Calu3 (cell line): ENCODE results near the gene PPFIBP1. TPM values are rescaled to one million over a fixed set of nuclear protein-coding genes. Genes with fewer than 3 reads are reported as not detected.
"Not testable (repeated sequence)": the region's sequence is repeated elsewhere in the genome, so short reads cannot be mapped to it uniquely, and the experiment has no call there.

Experiments used
- BruUV-seq: library from RNA; stranded (reverse); fragments of 400-500 nt; replicated peaks from 2 replicates; lab custom pipeline; 2021; lab: Mats Ljungman, UMichigan
- CTCF ChIA-PET: fragments of 300-600 bp; sonication (Branson Sonifier 250); formaldehyde crosslinking; loops from one replicate; lab custom pipeline; 2022; ENCODE audit warnings: antibody characterized with exemption; lab: Charles Lee
- DNase-seq: peaks from one replicate; pipeline ENCODE4 v3.0.0; 2022
- H3K27ac Mint-ChIP-seq: one replicate; pipeline ENCODE4 v1.8.0; 2022; ENCODE audit warnings: mixed read lengths; ENCODE audit not compliant: unreplicated experiment
- H3K27me3 Mint-ChIP-seq: one replicate; pipeline ENCODE4 v1.8.0; 2022; ENCODE audit warnings: mixed read lengths; ENCODE audit not compliant: unreplicated experiment
- H3K36me3 Mint-ChIP-seq: one replicate; pipeline ENCODE4 v1.8.0; 2022; ENCODE audit warnings: mild to moderate bottlenecking, moderate library complexity, mixed read lengths; ENCODE audit not compliant: insufficient read depth, unreplicated experiment
- H3K4me1 Mint-ChIP-seq: one replicate; pipeline ENCODE4 v1.8.0; 2022; ENCODE audit warnings: mild to moderate bottlenecking, low read depth, mixed read lengths; ENCODE audit not compliant: unreplicated experiment
- H3K4me3 Mint-ChIP-seq: one replicate; pipeline ENCODE4 v1.8.0; 2022; ENCODE audit warnings: mild to moderate bottlenecking, low read depth, moderate library complexity, mixed read lengths; ENCODE audit not compliant: unreplicated experiment
- H3K9me3 Mint-ChIP-seq: one replicate; pipeline ENCODE4 v1.8.0; 2022; ENCODE audit warnings: low read depth, mixed read lengths; ENCODE audit not compliant: unreplicated experiment
- intact Hi-C: fragments of 100-400 bp; cut with micrococcal nuclease; formaldehyde crosslinking; loops from one replicate; pipeline ENCODE4 v1.10.0; 2022; ENCODE audit not compliant: unreplicated experiment
- total RNA-seq: library from RNA; stranded (reverse); gene quantifications from 2 replicates; pipeline ENCODE4 v1.2.3, GENCODE V29; 2022
- TF ChIP-seq, protein P1 (sequence below): fragments of 200-600 bp; IDR thresholded peaks from one replicate; pipeline ENCODE4 v1.8.0; 2022; ENCODE audit warnings: antibody characterized with exemption; ENCODE audit not compliant: unreplicated experiment

The PPFIBP1 gene
- total RNA-seq, 1 experiment from 2014 or later: 58.7 TPM

- no peak overlapping the region for H3K4me3 Mint-ChIP-seq
- CTCF ChIA-PET: no interaction called here
These were observed 54.8 kb downstream of the PPFIBP1 start for GRCh38 chr12:27578689-27579372.

GRCh38 chr12:27580561-27581330 is 56.7 kb downstream of the PPFIBP1 start:
- no peak for DNase-seq
- intact Hi-C loops: no loop called here
- TF ChIP-seq, protein P1, sequence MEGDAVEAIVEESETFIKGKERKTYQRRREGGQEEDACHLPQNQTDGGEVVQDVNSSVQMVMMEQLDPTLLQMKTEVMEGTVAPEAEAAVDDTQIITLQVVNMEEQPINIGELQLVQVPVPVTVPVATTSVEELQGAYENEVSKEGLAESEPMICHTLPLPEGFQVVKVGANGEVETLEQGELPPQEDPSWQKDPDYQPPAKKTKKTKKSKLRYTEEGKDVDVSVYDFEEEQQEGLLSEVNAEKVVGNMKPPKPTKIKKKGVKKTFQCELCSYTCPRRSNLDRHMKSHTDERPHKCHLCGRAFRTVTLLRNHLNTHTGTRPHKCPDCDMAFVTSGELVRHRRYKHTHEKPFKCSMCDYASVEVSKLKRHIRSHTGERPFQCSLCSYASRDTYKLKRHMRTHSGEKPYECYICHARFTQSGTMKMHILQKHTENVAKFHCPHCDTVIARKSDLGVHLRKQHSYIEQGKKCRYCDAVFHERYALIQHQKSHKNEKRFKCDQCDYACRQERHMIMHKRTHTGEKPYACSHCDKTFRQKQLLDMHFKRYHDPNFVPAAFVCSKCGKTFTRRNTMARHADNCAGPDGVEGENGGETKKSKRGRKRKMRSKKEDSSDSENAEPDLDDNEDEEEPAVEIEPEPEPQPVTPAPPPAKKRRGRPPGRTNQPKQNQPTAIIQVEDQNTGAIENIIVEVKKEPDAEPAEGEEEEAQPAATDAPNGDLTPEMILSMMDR: no peak
- no TSS peak for BruUV-seq
- H3K36me3 Mint-ChIP-seq: no peaks in the 10 kb centered on the region
- CTCF ChIA-PET: no interaction called here
- no peak overlapping the region for H3K27ac Mint-ChIP-seq
- no peaks in the 10 kb centered on the region for H3K9me3 Mint-ChIP-seq
- H3K4me1 Mint-ChIP-seq: peaks cover 36% of the 10 kb centered on the region
- no peaks in the 10 kb centered on the region for H3K27me3 Mint-ChIP-seq
- H3K4me3 Mint-ChIP-seq: no peak overlapping the region

More at GRCh38 chr12:27578689-27579372, 54.8 kb downstream of the PPFIBP1 start:
- TF ChIP-seq, protein P1: no peak
- Mint-ChIP-seq H3K27ac (no peak overlapping the region), H3K36me3 (no peaks in the 10 kb centered on the region), H3K27me3 (no peaks in the 10 kb centered on the region), H3K4me1 (peaks cover 32% of the 10 kb centered on the region), H3K9me3 (no peaks in the 10 kb centered on the region)
- BruUV-seq: no TSS peak
- intact Hi-C loops: no loop called here
- no peak for DNase-seq

DNA sequence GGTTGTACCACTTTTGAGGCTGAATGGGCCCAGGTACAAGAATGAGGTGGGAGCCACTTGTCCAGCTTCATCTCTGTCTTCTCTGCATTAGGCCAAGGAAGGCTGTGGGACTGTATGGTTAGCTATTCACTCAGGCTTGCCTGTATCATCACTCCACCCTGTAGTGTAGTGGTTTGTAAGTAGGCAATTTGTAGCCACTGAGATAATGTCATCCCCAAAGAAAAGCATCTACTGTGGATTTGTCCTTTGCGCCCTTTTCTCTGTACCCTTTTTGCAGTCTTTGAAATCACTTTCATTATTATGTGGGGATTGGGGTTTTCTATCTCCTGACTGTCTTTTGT is 57.3 kb downstream of the PPFIBP1 start:
- BruUV-seq, H3K4me3 Mint-ChIP-seq, CTCF ChIA-PET, H3K27ac Mint-ChIP-seq, DNase-seq, H3K36me3 Mint-ChIP-seq, H3K27me3 Mint-ChIP-seq, intact Hi-C loops, H3K9me3 Mint-ChIP-seq: not testable (repeated sequence)
- H3K4me1 Mint-ChIP-seq: peaks cover 30% of the 10 kb centered on the region

DNA sequence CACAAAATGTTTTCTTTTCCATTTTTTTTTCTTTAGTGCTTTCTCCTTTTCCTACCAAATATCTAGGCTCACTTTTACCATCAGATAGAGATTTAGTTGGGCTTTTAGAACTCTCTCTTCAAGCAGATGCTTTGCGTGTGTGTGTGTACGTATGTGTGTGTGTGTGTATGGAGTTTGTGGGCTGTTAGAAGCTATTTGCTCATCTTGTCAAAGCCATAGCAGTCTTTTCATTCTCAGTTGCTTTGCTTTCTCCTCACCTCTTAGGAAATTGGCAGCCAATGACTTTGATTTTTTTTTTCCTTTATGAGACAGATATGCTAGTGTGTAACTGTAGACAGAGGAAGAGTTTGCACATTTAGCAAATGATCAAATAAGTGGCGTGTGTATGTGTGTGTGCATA is 57.8 kb downstream of the PPFIBP1 start:
- H3K4me1 Mint-ChIP-seq: peaks cover 27% of the 10 kb centered on the region
- H3K27ac Mint-ChIP-seq, H3K27me3 Mint-ChIP-seq, H3K9me3 Mint-ChIP-seq, CTCF ChIA-PET, BruUV-seq, DNase-seq, intact Hi-C loops, H3K36me3 Mint-ChIP-seq, H3K4me3 Mint-ChIP-seq: not testable (repeated sequence)

DNA sequence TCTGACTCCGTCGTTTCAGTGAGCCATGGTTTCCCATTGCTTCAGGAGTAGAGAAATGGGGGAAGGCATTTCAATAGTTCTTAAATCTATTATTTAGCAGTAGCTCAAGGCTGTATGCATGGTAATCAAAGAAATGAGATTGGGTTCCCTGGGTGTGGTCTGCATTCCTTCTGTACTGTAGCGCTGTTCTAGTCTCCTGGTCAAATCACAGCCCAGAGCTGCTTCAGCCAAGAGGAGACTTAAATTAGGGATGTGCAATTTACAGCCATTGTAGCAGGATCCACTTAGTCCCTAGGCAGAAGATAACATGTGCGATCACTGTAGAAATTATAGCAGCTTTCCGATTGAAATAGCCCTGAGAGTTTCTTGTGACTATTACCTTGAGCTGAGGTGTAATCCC is 58.4 kb downstream of the PPFIBP1 start:
- H3K27ac Mint-ChIP-seq, intact Hi-C loops: not testable (repeated sequence)

More for the DNA sequence above, 58.4 kb downstream of the PPFIBP1 start:
- peaks cover 29% of the 10 kb centered on the region for H3K4me1 Mint-ChIP-seq
- H3K27me3 Mint-ChIP-seq, H3K9me3 Mint-ChIP-seq, DNase-seq, BruUV-seq, H3K4me3 Mint-ChIP-seq, CTCF ChIA-PET, H3K36me3 Mint-ChIP-seq: not testable (repeated sequence)
